Astrocyte (in vitro differentiated cells and primary cell): Measurements from ENCODE around the gene DOCK1. TPM values are rescaled to one million over a fixed set of nuclear protein-coding genes. Genes with fewer than 3 reads are reported as not detected.

Experiments
- DNase-seq: peaks from one replicate; pipeline ENCODE4 v3.0.0-alpha.2; 2010; ENCODE audit warnings: low read depth
- FAIRE-seq: peaks from 2 replicates; lab custom pipeline; 2011; peaks lifted over from hg19 to GRCh38; lab: Jason Lieb, UNC
- H2AFZ ChIP-seq: 2 replicates; pipeline ENCODE4 v1.6.0; 2012; ENCODE audit warnings: low read depth, low read length, inconsistent platforms
- H3K27ac ChIP-seq: 2 replicates; pipeline ENCODE4 v1.5.1; 2011; ENCODE audit warnings: low read depth, low read length, inconsistent platforms
- H3K27me3 ChIP-seq: 2 replicates; pipeline ENCODE4 v1.6.0; 2011; ENCODE audit warnings: low read length, inconsistent platforms; ENCODE audit not compliant: insufficient read depth
- H3K36me3 ChIP-seq: 2 replicates; pipeline ENCODE4 v1.5.1; 2011; ENCODE audit warnings: low read length, inconsistent platforms; ENCODE audit not compliant: insufficient read depth
- H3K4me1 ChIP-seq: 2 replicates; pipeline ENCODE4 v1.5.1; 2011; ENCODE audit warnings: low read length, inconsistent platforms; ENCODE audit not compliant: insufficient read depth
- H3K4me2 ChIP-seq: 2 replicates; pipeline ENCODE4 v1.6.0; 2012; ENCODE audit warnings: low read length, inconsistent platforms
- H3K4me3 ChIP-seq: 2 replicates; pipeline ENCODE4 v1.5.1; 2011; ENCODE audit warnings: low read depth, mild to moderate bottlenecking, low read length, inconsistent platforms; ENCODE audit not compliant: insufficient read depth
- H3K79me2 ChIP-seq: 2 replicates; pipeline ENCODE4 v1.6.0; 2012; ENCODE audit warnings: mild to moderate bottlenecking, low read length, inconsistent platforms; ENCODE audit not compliant: insufficient read depth
- H3K9ac ChIP-seq: 2 replicates; pipeline ENCODE4 v1.6.0; 2012; ENCODE audit warnings: mild to moderate bottlenecking, low read length, inconsistent platforms
- H3K9me3 ChIP-seq: 2 replicates; pipeline ENCODE4 v1.5.1; 2012; ENCODE audit warnings: low read depth, mild to moderate bottlenecking, low read length, inconsistent platforms; ENCODE audit not compliant: insufficient read depth
- H4K20me1 ChIP-seq: 2 replicates; pipeline ENCODE4 v1.6.0; 2012; ENCODE audit warnings: low read length, inconsistent platforms; ENCODE audit not compliant: insufficient read depth
- H3K27ac Mint-ChIP-seq: one replicate; pipeline ENCODE4 v1.8.0; 2021; ENCODE audit warnings: mild to moderate bottlenecking, mixed read lengths; ENCODE audit not compliant: unreplicated experiment
- H3K27me3 Mint-ChIP-seq: one replicate; pipeline ENCODE4 v1.8.0; 2021; ENCODE audit warnings: low read depth, mixed read lengths; ENCODE audit not compliant: unreplicated experiment
- H3K36me3 Mint-ChIP-seq: one replicate; pipeline ENCODE4 v1.8.0; 2021; ENCODE audit warnings: low read depth, mixed read lengths; ENCODE audit not compliant: unreplicated experiment
- H3K4me1 Mint-ChIP-seq: one replicate; pipeline ENCODE4 v1.8.0; 2021; ENCODE audit warnings: low read depth, mixed read lengths; ENCODE audit not compliant: unreplicated experiment
- H3K4me3 Mint-ChIP-seq: one replicate; pipeline ENCODE4 v1.8.0; 2021; ENCODE audit warnings: mild to moderate bottlenecking, moderate library complexity, mixed read lengths; ENCODE audit not compliant: unreplicated experiment
- H3K9me3 Mint-ChIP-seq: one replicate; pipeline ENCODE4 v1.8.0; 2021; ENCODE audit warnings: mild to moderate bottlenecking, mixed read lengths; ENCODE audit not compliant: unreplicated experiment
- CTCF ChIP-seq: IDR thresholded peaks from 2 replicates; pipeline ENCODE4 v1.5.1; 2011; ENCODE audit warnings: low read depth, mild to moderate bottlenecking, inconsistent platforms, low read length, moderate library complexity; ENCODE audit not compliant: insufficient read depth
- EZH2 ChIP-seq: IDR thresholded peaks from 2 replicates; pipeline ENCODE4 v1.6.1; 2012; ENCODE audit warnings: mild to moderate bottlenecking, low read length, inconsistent platforms; ENCODE audit not compliant: insufficient read depth
- total RNA-seq: library from RNA; stranded (reverse); gene quantifications from 2 replicates; pipeline ENCODE4 v1.2.1, GENCODE V29; 2021

Gene DOCK1
- total RNA-seq, 1 donor from 2014 or later = 42.5 TPM

GRCh38 chr10:127190427-127190826, 285.2 kb downstream of the DOCK1 start:
- Mint-ChIP-seq H3K4me3 (no peak overlapping the region), H3K27me3 (peaks cover 5% of the 10 kb centered on the region), H3K27ac (no peak overlapping the region), H3K36me3 (peaks cover 13% of the 10 kb centered on the region), H3K4me1 (peaks cover 14% of the 10 kb centered on the region), H3K9me3 (no peaks in the 10 kb centered on the region)
- Histone ChIP-seq H3K9ac (no peak overlapping the region), H3K27me3 (no peaks in the 10 kb centered on the region), H4K20me1 (peaks cover 64% of the 10 kb centered on the region), H3K4me2 (no peak overlapping the region), H3K27ac (no peak overlapping the region), H3K4me3 (no peak overlapping the region), H3K36me3 (no peaks in the 10 kb centered on the region), H3K9me3 (no peaks in the 10 kb centered on the region), H2AFZ (no peak overlapping the region), H3K4me1 (peaks cover 7% of the 10 kb centered on the region), H3K79me2 (no peaks in the 10 kb centered on the region)
- TF ChIP-seq CTCF (no peak), EZH2 (no peak)
- DNase-seq = no peak
- FAIRE-seq = no peak

- H3K9ac ChIP-seq = no peak overlapping the region
- DNase-seq (peak; percentile 94), FAIRE-seq (no peak)
- no peaks in the 10 kb centered on the region for H3K36me3 ChIP-seq
- H3K4me3 Mint-ChIP-seq = no peak overlapping the region
- H3K27me3 Mint-ChIP-seq = peaks cover 16% of the 10 kb centered on the region
- no peak overlapping the region for H2AFZ ChIP-seq
- H3K4me3 ChIP-seq = no peak overlapping the region
- no peaks in the 10 kb centered on the region for H3K9me3 ChIP-seq
- H3K4me1 Mint-ChIP-seq = peaks cover 23% of the 10 kb centered on the region
- peaks cover 69% of the 10 kb centered on the region for H4K20me1 ChIP-seq
- peak overlapping the region; percentile 83 for H3K27ac Mint-ChIP-seq
- peaks cover 16% of the 10 kb centered on the region for H3K4me1 ChIP-seq
- no peak overlapping the region for H3K27ac ChIP-seq
- H3K27me3 ChIP-seq = no peaks in the 10 kb centered on the region
- no peaks in the 10 kb centered on the region for H3K9me3 Mint-ChIP-seq
- peaks cover 10% of the 10 kb centered on the region for H3K36me3 Mint-ChIP-seq
- no peaks in the 10 kb centered on the region for H3K79me2 ChIP-seq
- H3K4me2 ChIP-seq = no peak overlapping the region
- TF ChIP-seq EZH2 (no peak), CTCF (no peak)
Measured at GRCh38 chr10:127193125-127193524, 287.9 kb downstream of the DOCK1 start.

- Mint-ChIP-seq H3K4me1 (peaks cover 23% of the 10 kb centered on the region), H3K27me3 (peaks cover 22% of the 10 kb centered on the region), H3K9me3 (no peaks in the 10 kb centered on the region), H3K36me3 (peaks cover 10% of the 10 kb centered on the region), H3K27ac (no peak overlapping the region), H3K4me3 (no peak overlapping the region)
- H3K79me2 ChIP-seq = no peaks in the 10 kb centered on the region
- H3K4me2 ChIP-seq = no peak overlapping the region
- no peaks in the 10 kb centered on the region for H3K27me3 ChIP-seq
- no peak overlapping the region for H3K9ac ChIP-seq
- FAIRE-seq = no peak
- no peak overlapping the region for H2AFZ ChIP-seq
- no peak for DNase-seq
- peaks cover 16% of the 10 kb centered on the region for H3K4me1 ChIP-seq
- no peaks in the 10 kb centered on the region for H3K9me3 ChIP-seq
- TF ChIP-seq EZH2 = no peak
- H4K20me1 ChIP-seq = peaks cover 68% of the 10 kb centered on the region
- no peak overlapping the region for H3K27ac ChIP-seq
- no peaks in the 10 kb centered on the region for H3K36me3 ChIP-seq
- no peak overlapping the region for H3K4me3 ChIP-seq
Measured at GRCh38 chr10:127194111-127194510, 288.9 kb downstream of the DOCK1 start.
